HepG2 (cell line): ENCODE results near the gene NPAS2. TPM values are rescaled to one million over a fixed set of nuclear protein-coding genes. Genes with fewer than 3 reads are reported as not detected.

Source experiments
- ATF3 ChIP-seq: sonication (generic); formaldehyde crosslinking; IDR thresholded peaks from 2 replicates; pipeline ENCODE4 v1.4.0; 2020; ENCODE audit warnings: missing genetic modification reagents
- CREBL2 ChIP-seq: sonication (generic); formaldehyde crosslinking; IDR thresholded peaks from 2 replicates; pipeline ENCODE4 v1.8.1; 2023; ENCODE audit warnings: missing genetic modification reagents, mild to moderate bottlenecking, borderline replicate concordance
- DR1 ChIP-seq: sonication (generic); formaldehyde crosslinking; IDR thresholded peaks from 2 replicates; pipeline ENCODE4 v1.8.0; 2021; ENCODE audit warnings: mild to moderate bottlenecking, missing genetic modification reagents, inconsistent platforms
- PRDM15 ChIP-seq: sonication (generic); formaldehyde crosslinking; IDR thresholded peaks from 2 replicates; pipeline ENCODE4 v1.4.0; 2020; ENCODE audit warnings: missing genetic modification reagents
- PRDM4 ChIP-seq: sonication (generic); formaldehyde crosslinking; IDR thresholded peaks from 2 replicates; pipeline ENCODE4 v1.9.0; 2021; ENCODE audit warnings: missing genetic modification reagents, borderline replicate concordance
- SP5 ChIP-seq: IDR thresholded peaks from 2 replicates; pipeline ENCODE4 v1.6.1; 2016; ENCODE audit warnings: low read depth, borderline replicate concordance
- TFE3 ChIP-seq: IDR thresholded peaks from 2 replicates; pipeline ENCODE4 v1.6.1; 2016
- ZFYVE20 ChIP-seq: sonication (generic); formaldehyde crosslinking; IDR thresholded peaks from 2 replicates; pipeline ENCODE4 v1.8.0; 2023; ENCODE audit warnings: low read depth, mild to moderate bottlenecking, moderate library complexity, missing genetic modification reagents, borderline replicate concordance
- ZMYM3 ChIP-seq: sonication (generic); formaldehyde crosslinking; IDR thresholded peaks from 2 replicates; pipeline ENCODE4 v1.5.1; 2020; ENCODE audit warnings: mild to moderate bottlenecking, missing genetic modification reagents
- ZNF264 ChIP-seq: sonication (generic); formaldehyde crosslinking; IDR thresholded peaks from 2 replicates; pipeline ENCODE4 v1.4.0; 2020; ENCODE audit warnings: missing genetic modification reagents
- ZNF605 ChIP-seq: sonication (generic); formaldehyde crosslinking; IDR thresholded peaks from 2 replicates; pipeline ENCODE4 v1.8.0; 2022; ENCODE audit warnings: mild to moderate bottlenecking, missing genetic modification reagents
- ZNF687 ChIP-seq: sonication (generic); formaldehyde crosslinking; IDR thresholded peaks from 2 replicates; pipeline ENCODE4 v1.5.1; 2020; ENCODE audit warnings: mild to moderate bottlenecking, missing genetic modification reagents, moderate library complexity
- polyA plus RNA-seq, 8 experiments: library from polyadenylated mRNA; depleted of rRNA in 3 of 8; stranded (reverse) in 7 of 8; unstranded in 1 of 8; fragments of >200 nt; fragmentation: Illumina TruSeq in 4 of 8; extraction: Trizol in 4 of 8; gene quantifications; 2 replicates each; pipeline versions ENCODE4 v1.2.1 to v1.2.3, GENCODE V29; 2011 to 2016; ENCODE audit warnings: low read depth in 4 of 8, missing spikeins in 1 of 8, mixed read lengths in 1 of 8; ENCODE audit not compliant: insufficient read depth in 1 of 8
- total RNA-seq, 5 experiments: library from RNA; depleted of rRNA; stranded (reverse); fragments of >200 nt; fragmentation: Illumina TruSeq; extraction: Trizol; gene quantifications; 2 replicates each; pipeline ENCODE4 v1.2.3, GENCODE V29; 2016; ENCODE audit warnings: low read depth in 1 of 5

NPAS2 gene
- total and polyA plus RNA-seq, 2 of the 13 experiments (the other 11 are each of a cell fraction or from before 2014, with no cell fraction given) = 14.8 to 37.5 TPM

- TF ChIP-seq PRDM4 (no peak), ATF3 (CRISPR knock-in tag) (no peak), CREBL2 (no peak), ZNF605 (no peak), DR1 (CRISPR knock-in tag) (no peak), ZFYVE20 (CRISPR knock-in tag) (no peak), TFE3 (CRISPR knock-in tag) (no peak), ZNF687 (CRISPR knock-in tag) (no peak), SP5 (no peak), ZNF264 (no peak), PRDM15 (CRISPR knock-in tag) (no peak), ZMYM3 (CRISPR knock-in tag) (no peak)
Measured at GRCh38 chr2:100900156-100900795, 80.3 kb downstream of the NPAS2 start (continued).
